ENCODE results near the gene FLNC. TPM values are rescaled to one million over a fixed set of nuclear protein-coding genes. Genes with fewer than 3 reads are reported as not detected.

The FLNC gene
- total and polyA plus RNA-seq, 9 of the 15 experiments (the other 6 are each of a cell fraction or from before 2014, with no cell fraction given), result 0.90 to 155 (median 28.8) TPM

- peak; percentile 84 for TF ChIP-seq ARID4B (CRISPR knock-in tag; IDR thresholded peaks at IDR 0.05)
- no peak for TF ChIP-seq PPARD (CRISPR knock-in tag; IDR thresholded peaks at IDR 0.05)
- no peak for TF ChIP-seq ZNF76 (CRISPR knock-in tag; IDR thresholded peaks at IDR 0.05; ENCODE audit: borderline replicate concordance)
- TF ChIP-seq EP300 (IDR thresholded peaks at IDR 0.05; ENCODE audit: low read length), result peak; percentile 62
- peak; percentile 88 for TF ChIP-seq PKNOX1 (IDR thresholded peaks at IDR 0.05)
- 0 out of 2 replicates have a peak, but pooled peaks have one; percentile 26 for TF ChIP-seq KDM2B (CRISPR knock-in tag; IDR thresholded peaks at IDR 0.05)
- TF ChIP-seq ZFPM2 (CRISPR knock-in tag; IDR thresholded peaks at IDR 0.05), result 0 out of 2 replicates have a peak, but pooled peaks have one; percentile 34
- no peak for TF ChIP-seq NR2C2 (CRISPR knock-in tag; IDR thresholded peaks at IDR 0.05)
- TF ChIP-seq NR2C2 (tag; IDR thresholded peaks at IDR 0.05), result peak; percentile 87
- no peak for TF ChIP-seq NR1H2 (CRISPR knock-in tag; IDR thresholded peaks at IDR 0.05)
- TF ChIP-seq ZNF146 (CRISPR knock-in tag; IDR thresholded peaks at IDR 0.05; ENCODE audit: unreplicated experiment), result no peak
- TF ChIP-seq SRSF7 (optimal IDR thresholded peaks at IDR 0.05; ENCODE audit: low read depth, low read length), result no peak
- TF ChIP-seq KDM1A (IDR thresholded peaks at IDR 0.05), result peak in 1 of 2 experiments; percentile 68; a peak in 2 of 4 replicates
- no peak for TF ChIP-seq ID3 (CRISPR knock-in tag; IDR thresholded peaks at IDR 0.05)
- TF ChIP-seq ID3 (tag; IDR thresholded peaks at IDR 0.05), result 0 out of 2 replicates have a peak, but pooled peaks have one; percentile 50
- TF ChIP-seq HMGXB4 (CRISPR knock-in tag; IDR thresholded peaks at IDR 0.05), result no peak
- peak; percentile 43; the same call in 1 of the 2 replicates for TF ChIP-seq CBX5 (IDR thresholded peaks at IDR 0.05; ENCODE audit: borderline replicate concordance, low read depth)
- no peak for TF ChIP-seq TARDBP (IDR thresholded peaks at IDR 0.05)
- TF ChIP-seq SUPT5H (IDR thresholded peaks at IDR 0.05), result peak; percentile 71
- TF ChIP-seq ELK3 (CRISPR knock-in tag; IDR thresholded peaks at IDR 0.05), result no peak
Observed at GRCh38 chr7:128831994-128832879, 2.0 kb downstream of the FLNC start (continued).
